Measurements from ENCODE around the gene MAST4.

Gene MAST4

DNA sequence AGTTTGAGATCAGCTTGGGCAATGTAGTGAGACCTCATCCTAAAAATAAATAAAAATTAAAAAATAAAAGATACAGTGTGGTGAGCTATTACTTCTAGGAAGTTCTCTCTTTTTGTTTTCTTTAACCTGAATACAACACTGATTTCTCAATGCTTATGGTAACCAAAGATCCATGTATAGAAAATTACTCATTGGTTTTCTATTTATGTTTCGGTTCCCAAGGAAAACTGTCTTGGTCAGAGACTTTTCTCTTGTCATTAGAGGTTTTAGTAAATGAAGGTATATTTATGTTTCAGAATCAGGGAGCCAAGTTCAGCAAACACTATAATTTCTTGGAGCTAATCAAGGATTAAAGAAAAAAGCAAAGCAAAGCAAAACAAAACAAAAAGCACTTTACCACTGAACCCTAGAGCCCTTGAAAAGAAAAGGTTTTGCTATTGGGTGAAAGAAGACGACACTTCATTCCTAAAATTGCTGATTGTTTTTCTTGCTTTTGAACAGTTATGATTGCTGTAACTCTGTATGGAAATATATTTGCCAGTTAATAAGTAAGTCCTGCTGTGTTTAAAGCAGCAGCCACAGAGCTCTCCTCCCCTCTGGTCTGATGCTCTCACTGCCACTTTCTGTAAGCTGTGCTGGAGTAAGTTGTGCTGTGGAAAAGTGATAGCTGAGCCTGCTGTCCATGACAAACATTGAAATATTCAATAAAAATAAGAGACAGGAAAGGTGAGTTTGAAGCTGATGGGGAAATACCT, 302.2 kb downstream of the MAST4 start:
- Histone ChIP-seq H3K36me3 (ENCODE audit: control insufficient read depth, insufficient read depth, low read length) (no peaks in the 10 kb centered on the region), H3K4me3 (replicated peaks; ENCODE audit: low read depth, low read length) (no peak overlapping the region), H3K27me3 (replicated peaks; ENCODE audit: control insufficient read depth, insufficient read depth, low read length) (no peaks in the 10 kb centered on the region; the same call in none of the 2 replicates)
- TF ChIP-seq, protein P1, sequence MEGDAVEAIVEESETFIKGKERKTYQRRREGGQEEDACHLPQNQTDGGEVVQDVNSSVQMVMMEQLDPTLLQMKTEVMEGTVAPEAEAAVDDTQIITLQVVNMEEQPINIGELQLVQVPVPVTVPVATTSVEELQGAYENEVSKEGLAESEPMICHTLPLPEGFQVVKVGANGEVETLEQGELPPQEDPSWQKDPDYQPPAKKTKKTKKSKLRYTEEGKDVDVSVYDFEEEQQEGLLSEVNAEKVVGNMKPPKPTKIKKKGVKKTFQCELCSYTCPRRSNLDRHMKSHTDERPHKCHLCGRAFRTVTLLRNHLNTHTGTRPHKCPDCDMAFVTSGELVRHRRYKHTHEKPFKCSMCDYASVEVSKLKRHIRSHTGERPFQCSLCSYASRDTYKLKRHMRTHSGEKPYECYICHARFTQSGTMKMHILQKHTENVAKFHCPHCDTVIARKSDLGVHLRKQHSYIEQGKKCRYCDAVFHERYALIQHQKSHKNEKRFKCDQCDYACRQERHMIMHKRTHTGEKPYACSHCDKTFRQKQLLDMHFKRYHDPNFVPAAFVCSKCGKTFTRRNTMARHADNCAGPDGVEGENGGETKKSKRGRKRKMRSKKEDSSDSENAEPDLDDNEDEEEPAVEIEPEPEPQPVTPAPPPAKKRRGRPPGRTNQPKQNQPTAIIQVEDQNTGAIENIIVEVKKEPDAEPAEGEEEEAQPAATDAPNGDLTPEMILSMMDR (IDR thresholded peaks at IDR 0.05; ENCODE audit: insufficient read depth, low read length, poor library complexity, severe bottlenecking), result no peak
- no peak for DNase-seq (ENCODE audit: extremely low read depth, insufficient read length)

DNA sequence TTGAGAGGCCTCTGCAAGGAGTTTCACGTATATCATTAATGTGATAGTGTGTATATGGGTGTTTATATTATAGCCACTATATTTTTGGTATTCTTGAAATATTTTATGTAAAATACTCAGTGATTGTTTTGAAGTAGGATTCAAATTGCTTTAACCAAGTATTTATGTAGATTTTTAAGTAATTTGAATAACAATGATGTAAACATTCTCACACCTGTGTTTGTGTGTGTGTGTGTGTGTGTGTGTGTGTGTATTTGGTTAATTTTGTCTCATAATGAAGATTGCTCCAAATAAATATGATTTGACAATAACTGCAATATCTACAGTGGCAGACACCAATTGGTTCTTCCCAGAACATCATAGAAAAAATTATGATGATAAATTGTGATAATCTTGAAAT, 307.0 kb downstream of the MAST4 start:
- Histone ChIP-seq H3K27me3 (replicated peaks; ENCODE audit: control insufficient read depth, insufficient read depth, low read length) (no peaks in the 10 kb centered on the region; the same call in 1 of the 2 replicates), H3K36me3 (ENCODE audit: control insufficient read depth, insufficient read depth, low read length) (no peaks in the 10 kb centered on the region), H3K4me3 (replicated peaks; ENCODE audit: low read depth, low read length) (no peak overlapping the region)
- DNase-seq (ENCODE audit: extremely low read depth, insufficient read length), result no peak
- TF ChIP-seq, protein P1 (IDR thresholded peaks at IDR 0.05; ENCODE audit: insufficient read depth, low read length, poor library complexity, severe bottlenecking), result no peak

DNA sequence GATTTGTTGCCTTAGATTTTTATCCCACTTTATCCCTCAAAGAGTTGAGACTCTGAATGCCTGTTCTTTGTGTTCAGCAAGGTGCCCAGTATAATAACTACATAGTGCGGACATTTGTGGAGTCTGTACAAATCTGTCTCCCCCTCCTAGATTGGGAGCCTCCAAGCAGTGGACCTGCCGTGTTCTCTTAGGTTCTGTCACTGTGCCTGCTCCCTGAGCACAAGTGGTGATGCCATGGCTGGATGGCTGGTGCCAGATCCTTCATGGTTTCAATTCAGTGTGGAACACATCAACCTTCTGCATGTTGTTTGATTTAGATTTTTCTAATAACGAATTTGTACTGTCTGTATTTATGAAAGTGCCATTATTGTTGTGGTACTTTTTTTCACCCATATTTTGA, 307.5 kb downstream of the MAST4 start:
- Histone ChIP-seq H3K36me3 (ENCODE audit: control insufficient read depth, insufficient read depth, low read length) (no peaks in the 10 kb centered on the region), H3K27me3 (replicated peaks; ENCODE audit: control insufficient read depth, insufficient read depth, low read length) (no peaks in the 10 kb centered on the region), H3K4me3 (replicated peaks; ENCODE audit: low read depth, low read length) (no peak overlapping the region)
- DNase-seq (ENCODE audit: extremely low read depth, insufficient read length), result no peak
- TF ChIP-seq, protein P1 (IDR thresholded peaks at IDR 0.05; ENCODE audit: insufficient read depth, low read length, poor library complexity, severe bottlenecking), result no peak

DNA sequence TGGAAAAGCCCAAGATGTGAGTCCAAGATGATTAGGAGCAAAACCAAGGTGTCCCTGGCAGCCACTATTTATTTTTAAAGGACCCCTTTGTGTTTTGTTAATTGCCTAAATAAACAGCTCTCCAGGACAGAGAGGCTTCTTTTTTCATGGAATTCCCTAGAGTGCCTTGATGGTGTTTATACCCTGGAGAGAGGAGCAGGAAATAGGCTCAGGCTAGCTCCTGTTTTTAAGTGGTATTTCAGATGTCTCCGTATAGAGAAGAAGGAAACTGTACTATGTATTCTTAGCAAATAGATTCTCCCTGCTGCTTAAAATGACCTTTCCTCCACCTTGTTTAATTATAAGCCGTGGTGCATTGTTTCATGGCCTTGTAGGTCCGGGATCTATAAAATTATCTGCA, 308.0 kb downstream of the MAST4 start:
- TF ChIP-seq, protein P1 (IDR thresholded peaks at IDR 0.05; ENCODE audit: insufficient read depth, low read length, poor library complexity, severe bottlenecking), result no peak
- Histone ChIP-seq H3K27me3 (replicated peaks; ENCODE audit: control insufficient read depth, insufficient read depth, low read length) (no peaks in the 10 kb centered on the region), H3K36me3 (ENCODE audit: control insufficient read depth, insufficient read depth, low read length) (no peaks in the 10 kb centered on the region), H3K4me3 (replicated peaks; ENCODE audit: low read depth, low read length) (no peak overlapping the region)
- no peak for DNase-seq (ENCODE audit: extremely low read depth, insufficient read length)

DNA sequence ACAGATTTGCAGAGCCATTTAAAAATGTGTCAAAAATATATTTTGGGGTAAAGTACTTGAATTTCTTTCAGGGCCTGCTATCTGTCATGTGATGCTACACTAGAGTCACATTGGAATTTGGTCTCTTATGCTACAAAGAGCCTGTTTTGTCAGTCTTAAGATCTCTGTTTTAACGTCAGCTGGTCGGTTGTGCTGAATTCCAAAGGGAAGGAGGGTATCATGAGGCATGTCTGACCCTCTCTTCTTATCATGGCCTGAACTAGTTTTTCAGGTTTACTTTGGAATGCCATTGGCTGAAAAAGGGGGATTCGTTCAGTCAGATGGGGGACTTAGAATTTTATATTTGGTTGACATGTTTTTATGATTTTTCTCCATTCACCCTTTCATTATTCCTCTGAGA, 309.8 kb downstream of the MAST4 start:
- no peak for DNase-seq (ENCODE audit: extremely low read depth, insufficient read length)
- TF ChIP-seq, protein P1 (IDR thresholded peaks at IDR 0.05; ENCODE audit: insufficient read depth, low read length, poor library complexity, severe bottlenecking), result no peak
- no peaks in the 10 kb centered on the region for H3K27me3 ChIP-seq (replicated peaks; ENCODE audit: control insufficient read depth, insufficient read depth, low read length)
- H3K4me3 ChIP-seq (replicated peaks; ENCODE audit: low read depth, low read length), result no peak overlapping the region
- H3K36me3 ChIP-seq (ENCODE audit: control insufficient read depth, insufficient read depth, low read length), result no peaks in the 10 kb centered on the region

Measured in GM06990 (cell line).